Upper lobe of right lung (tissue), 1 donor: ENCODE data around the gene PDE6A. TPM values are rescaled to one million over a fixed set of nuclear protein-coding genes. Genes with fewer than 3 reads are reported as not detected.

Experiments
- ATAC-seq: fragments of 200-7000 bp; cut with Tn5 transposase; one replicate; pipeline ENCODE4 v1.9.1; 2020; ENCODE audit warnings: mild to moderate bottlenecking, moderate library complexity
- DNase-seq: peaks from one replicate; pipeline ENCODE4 v3.0.0-alpha.2; 2020
- H3K27ac ChIP-seq: fragments of 200-600 bp; one replicate; pipeline ENCODE4 v1.8.0; 2022
- H3K27me3 ChIP-seq: fragments of 200-600 bp; one replicate; pipeline ENCODE4 v1.8.0; 2022; ENCODE audit warnings: mild to moderate bottlenecking
- H3K36me3 ChIP-seq: fragments of 200-600 bp; one replicate; pipeline ENCODE4 v1.8.0; 2022
- H3K4me1 ChIP-seq: fragments of 200-600 bp; one replicate; pipeline ENCODE4 v1.8.0; 2022
- H3K4me3 ChIP-seq: fragments of 200-600 bp; one replicate; pipeline ENCODE4 v1.8.0; 2022; ENCODE audit warnings: mild to moderate bottlenecking
- H3K9me3 ChIP-seq: fragments of 200-600 bp; one replicate; pipeline ENCODE4 v1.8.0; 2022
- intact Hi-C: fragments of 100-400 bp; cut with DNase I; formaldehyde crosslinking; loops from one replicate; pipeline ENCODE4 v1.11.0; 2022
- total RNA-seq: library from RNA; stranded (reverse); fragmentation: NEBNext Ultra II Directional; extraction: Animal tissue kit (Norgen Biotek cat#: 25700); gene quantifications from one replicate; pipeline ENCODE4 v1.2.1, GENCODE V29; 2021
- TF ChIP-seq, protein P1 (sequence below): fragments of 200-600 bp; IDR thresholded peaks from one replicate; pipeline ENCODE4 v1.8.0; 2022; ENCODE audit warnings: antibody characterized with exemption
- donor health status: DM: no; HTN: yes; CAD: no; lungs with severe emphysema.

Gene PDE6A
- total RNA-seq, 1 donor from 2014 or later = 0.09 TPM

DNA sequence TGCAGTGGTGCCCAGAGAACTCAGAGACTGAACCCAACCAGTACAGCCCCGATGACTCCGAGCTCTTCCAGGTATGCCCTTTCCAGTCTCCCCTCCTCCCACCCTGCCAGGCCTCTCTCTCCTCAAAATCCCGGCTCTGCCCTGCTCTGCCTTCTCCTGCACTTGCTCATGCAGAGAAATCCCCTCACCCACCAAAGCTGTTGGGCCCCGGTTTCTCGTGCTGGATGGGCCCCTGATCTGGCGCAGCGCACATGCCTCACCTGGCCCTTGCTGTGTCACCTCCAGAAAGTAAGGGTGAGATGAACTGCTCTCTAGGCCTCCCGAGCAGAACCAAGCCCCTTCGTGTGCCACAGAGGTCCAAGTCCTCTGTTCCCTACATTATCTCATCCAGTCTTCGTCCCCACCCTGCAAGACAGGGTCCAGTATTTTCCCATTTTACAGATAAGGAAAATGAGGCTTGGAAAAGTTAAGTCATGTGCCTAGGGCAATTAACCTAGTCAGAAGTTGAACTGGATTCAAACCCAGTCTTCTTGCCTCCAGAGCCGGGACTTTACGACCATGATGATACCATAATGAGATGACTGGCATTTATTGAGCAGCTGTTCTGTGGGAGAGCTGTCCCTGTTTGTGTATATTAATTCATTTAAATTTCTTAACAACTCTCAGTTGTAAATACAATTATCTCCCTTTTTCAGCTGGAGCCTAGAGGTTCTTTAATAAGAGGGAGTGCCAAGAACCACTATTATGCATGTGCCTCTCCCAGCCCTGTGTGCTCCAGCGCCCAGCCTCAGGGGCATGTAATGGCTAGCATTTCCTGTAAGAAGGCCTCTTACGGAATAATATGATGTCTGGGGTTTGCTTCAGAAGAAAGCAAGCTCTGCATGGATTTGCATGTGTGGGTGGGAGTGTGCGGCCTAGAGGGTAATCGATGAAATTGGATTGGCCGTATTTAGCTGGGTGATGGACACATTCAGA lies 123.8 kb downstream of the PDE6A start:
- H3K36me3 ChIP-seq = no peaks in the 10 kb centered on the region
- no peak for DNase-seq
- H3K27me3 ChIP-seq = no peaks in the 10 kb centered on the region
- TF ChIP-seq, protein P1, sequence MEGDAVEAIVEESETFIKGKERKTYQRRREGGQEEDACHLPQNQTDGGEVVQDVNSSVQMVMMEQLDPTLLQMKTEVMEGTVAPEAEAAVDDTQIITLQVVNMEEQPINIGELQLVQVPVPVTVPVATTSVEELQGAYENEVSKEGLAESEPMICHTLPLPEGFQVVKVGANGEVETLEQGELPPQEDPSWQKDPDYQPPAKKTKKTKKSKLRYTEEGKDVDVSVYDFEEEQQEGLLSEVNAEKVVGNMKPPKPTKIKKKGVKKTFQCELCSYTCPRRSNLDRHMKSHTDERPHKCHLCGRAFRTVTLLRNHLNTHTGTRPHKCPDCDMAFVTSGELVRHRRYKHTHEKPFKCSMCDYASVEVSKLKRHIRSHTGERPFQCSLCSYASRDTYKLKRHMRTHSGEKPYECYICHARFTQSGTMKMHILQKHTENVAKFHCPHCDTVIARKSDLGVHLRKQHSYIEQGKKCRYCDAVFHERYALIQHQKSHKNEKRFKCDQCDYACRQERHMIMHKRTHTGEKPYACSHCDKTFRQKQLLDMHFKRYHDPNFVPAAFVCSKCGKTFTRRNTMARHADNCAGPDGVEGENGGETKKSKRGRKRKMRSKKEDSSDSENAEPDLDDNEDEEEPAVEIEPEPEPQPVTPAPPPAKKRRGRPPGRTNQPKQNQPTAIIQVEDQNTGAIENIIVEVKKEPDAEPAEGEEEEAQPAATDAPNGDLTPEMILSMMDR = no peak
- no peak overlapping the region for H3K4me3 ChIP-seq
- no peak overlapping the region for H3K27ac ChIP-seq
- no peak for ATAC-seq
- peaks cover 3% of the 10 kb centered on the region for H3K4me1 ChIP-seq
- intact Hi-C loops = loop anchor here (10.0 kb wide), 1 partner anchor 156 kb away; no protein-coding TSS in a partner anchor
- H3K9me3 ChIP-seq = no peaks in the 10 kb centered on the region

DNA sequence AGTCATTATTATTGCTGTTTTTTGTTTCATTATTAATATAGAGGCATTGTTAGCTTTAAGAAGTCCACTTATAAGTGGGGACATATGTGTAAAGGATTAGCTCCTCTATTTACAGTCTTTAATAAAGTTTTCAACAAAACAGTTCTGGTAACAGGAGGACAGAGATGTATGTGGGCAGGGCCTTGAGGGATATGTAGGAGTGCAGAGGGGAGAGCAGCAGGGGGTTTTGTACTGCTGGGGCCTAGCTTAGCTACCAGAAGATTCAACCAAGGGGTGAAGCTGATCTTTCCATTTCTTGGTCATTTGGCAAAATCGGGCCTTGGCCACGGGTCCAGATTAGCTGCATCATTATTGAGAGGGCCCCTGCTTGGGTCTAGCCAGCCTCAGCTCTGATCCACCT lies 124.6 kb downstream of the PDE6A start:
- intact Hi-C loops = loop anchor here (10.0 kb wide), 1 partner anchor 155 kb away; no protein-coding TSS in a partner anchor
- Histone ChIP-seq H3K4me1 (peaks cover 3% of the 10 kb centered on the region), H3K27ac (no peak overlapping the region), H3K4me3 (no peak overlapping the region), H3K36me3 (no peaks in the 10 kb centered on the region), H3K27me3 (no peaks in the 10 kb centered on the region), H3K9me3 (no peaks in the 10 kb centered on the region)
- DNase-seq (no peak), ATAC-seq (no peak)
- TF ChIP-seq, protein P1 = no peak

DNA sequence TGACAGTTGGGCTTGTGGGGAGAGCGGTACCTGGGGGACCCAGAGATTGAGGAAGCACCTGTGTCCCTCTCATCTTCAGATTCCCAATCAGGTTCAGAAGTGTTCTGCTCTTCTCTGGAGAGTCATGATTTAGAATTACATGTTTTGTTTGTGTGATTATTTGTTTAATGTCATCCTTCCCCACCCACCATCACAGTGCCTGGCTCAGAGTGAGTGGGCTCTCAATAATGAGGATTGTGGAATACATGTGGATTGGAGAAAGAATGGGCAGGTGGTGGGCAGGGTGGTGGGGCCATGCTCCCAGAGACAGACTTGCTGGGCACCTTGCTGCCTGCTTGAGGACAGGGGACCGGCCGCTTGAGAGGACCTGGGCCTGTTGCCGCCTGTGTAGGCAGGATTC lies 126.5 kb downstream of the PDE6A start:
- H3K4me3 ChIP-seq = no peak overlapping the region
- TF ChIP-seq, protein P1 = no peak
- ATAC-seq (no peak), DNase-seq (no peak)
- H3K9me3 ChIP-seq = no peaks in the 10 kb centered on the region
- H3K4me1 ChIP-seq = no peaks in the 10 kb centered on the region
- H3K27me3 ChIP-seq = no peaks in the 10 kb centered on the region
- no peak overlapping the region for H3K27ac ChIP-seq
- intact Hi-C loops = no loop called here
- H3K36me3 ChIP-seq = no peaks in the 10 kb centered on the region

DNA sequence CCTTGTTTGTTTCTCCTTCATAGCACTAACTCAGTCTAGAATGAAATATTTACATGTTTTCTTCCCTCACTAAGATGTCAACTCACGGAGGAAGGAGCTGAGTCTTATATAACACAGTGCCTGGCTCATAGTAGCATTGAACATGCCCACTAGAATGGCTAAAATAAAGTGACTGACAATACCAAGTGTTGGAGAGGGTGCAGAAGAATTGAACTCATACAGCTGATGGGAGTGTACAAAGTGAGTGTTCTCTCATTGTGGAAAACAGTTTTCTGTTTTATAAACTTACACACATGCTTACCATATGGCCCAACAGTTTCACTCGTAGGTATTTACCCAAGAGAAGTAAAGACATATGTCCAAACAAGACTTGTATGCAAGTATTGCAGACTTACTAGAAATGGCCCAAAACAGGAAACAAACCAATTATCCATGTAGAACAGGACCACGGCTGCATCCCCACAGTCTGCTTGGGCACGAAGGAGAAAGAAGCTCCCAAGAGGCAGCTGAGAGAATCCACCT lies 127.0 kb downstream of the PDE6A start:
- Histone ChIP-seq H3K4me1 (no peaks in the 10 kb centered on the region), H3K9me3 (no peaks in the 10 kb centered on the region), H3K4me3 (no peak overlapping the region), H3K27me3 (no peaks in the 10 kb centered on the region), H3K27ac (no peak overlapping the region), H3K36me3 (no peaks in the 10 kb centered on the region)
- intact Hi-C loops = no loop called here
- DNase-seq (no peak), ATAC-seq (no peak)
- TF ChIP-seq, protein P1 = no peak

DNA sequence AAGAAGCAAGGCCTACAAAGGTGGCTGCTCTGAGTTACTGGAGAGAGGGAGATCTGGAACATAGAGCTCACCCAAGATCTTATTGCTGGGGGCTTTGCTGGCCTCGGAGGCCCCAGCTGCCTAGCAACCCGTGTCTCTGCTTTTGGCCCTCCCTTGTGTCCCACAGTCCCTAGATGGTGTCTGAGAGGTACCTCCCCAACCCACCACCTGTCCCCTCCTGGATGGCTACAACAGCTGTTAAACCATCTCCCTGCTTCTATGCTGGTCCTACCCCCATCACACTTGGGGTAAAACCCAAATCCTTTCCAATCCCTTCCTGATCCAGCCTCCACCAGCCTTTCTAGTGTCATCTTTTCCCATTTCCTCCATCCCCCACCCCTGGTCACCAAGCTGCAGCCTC lies 127.9 kb downstream of the PDE6A start:
- DNase-seq (no peak), ATAC-seq (no peak)
- intact Hi-C loops = no loop called here
- TF ChIP-seq, protein P1 = no peak
- Histone ChIP-seq H3K36me3 (no peaks in the 10 kb centered on the region), H3K4me1 (no peaks in the 10 kb centered on the region), H3K4me3 (no peak overlapping the region), H3K27ac (no peak overlapping the region), H3K9me3 (no peaks in the 10 kb centered on the region), H3K27me3 (no peaks in the 10 kb centered on the region)
